Loucy (cell line): ENCODE measurements around the gene UBE2QL1.

Experiments used
- EZH2phosphoT487 ChIP-seq: fragments of 200-600 bp; IDR thresholded peaks from 2 replicates; pipeline ENCODE4 v1.6.1; 2018; ENCODE audit warnings: antibody characterized with exemption, mild to moderate bottlenecking, moderate library complexity, borderline replicate concordance
- TF ChIP-seq, protein P1 (sequence below): fragments of 200-600 bp; sonication (generic); conservative IDR thresholded peaks from 2 replicates; pipeline ENCODE4 v1.5.1; 2014; ENCODE audit warnings: mild to moderate bottlenecking, antibody characterized with exemption, low read length

DNA sequence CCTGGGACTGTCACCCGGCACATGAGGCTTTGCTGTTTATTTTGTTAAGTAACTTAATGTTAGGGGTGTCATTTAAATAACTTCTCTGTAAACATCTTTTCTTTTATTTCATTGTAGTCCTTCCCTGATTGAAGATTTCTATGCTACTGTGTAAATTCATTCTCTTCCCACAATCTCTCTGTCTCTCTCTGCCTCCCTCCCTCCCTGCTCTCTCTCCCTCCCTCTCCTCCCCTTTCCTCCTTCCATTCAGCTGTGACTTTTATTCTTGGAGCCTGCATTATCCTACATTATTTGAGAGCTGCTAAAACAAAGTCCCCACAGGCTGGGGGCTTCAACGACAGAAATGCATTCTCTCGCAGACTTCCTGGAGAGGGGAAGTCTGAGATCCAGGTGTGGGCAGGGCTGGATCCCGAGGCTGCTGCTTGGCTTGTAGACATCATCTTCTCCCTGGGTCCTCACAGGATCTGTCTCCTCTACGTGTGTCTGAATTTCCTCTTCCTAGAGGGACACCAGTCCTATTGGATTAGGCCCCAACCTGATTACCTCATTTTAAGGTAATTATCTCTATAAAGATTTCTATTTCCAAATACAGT is 18.4 kb downstream of the UBE2QL1 start:
- TF ChIP-seq, protein P1, sequence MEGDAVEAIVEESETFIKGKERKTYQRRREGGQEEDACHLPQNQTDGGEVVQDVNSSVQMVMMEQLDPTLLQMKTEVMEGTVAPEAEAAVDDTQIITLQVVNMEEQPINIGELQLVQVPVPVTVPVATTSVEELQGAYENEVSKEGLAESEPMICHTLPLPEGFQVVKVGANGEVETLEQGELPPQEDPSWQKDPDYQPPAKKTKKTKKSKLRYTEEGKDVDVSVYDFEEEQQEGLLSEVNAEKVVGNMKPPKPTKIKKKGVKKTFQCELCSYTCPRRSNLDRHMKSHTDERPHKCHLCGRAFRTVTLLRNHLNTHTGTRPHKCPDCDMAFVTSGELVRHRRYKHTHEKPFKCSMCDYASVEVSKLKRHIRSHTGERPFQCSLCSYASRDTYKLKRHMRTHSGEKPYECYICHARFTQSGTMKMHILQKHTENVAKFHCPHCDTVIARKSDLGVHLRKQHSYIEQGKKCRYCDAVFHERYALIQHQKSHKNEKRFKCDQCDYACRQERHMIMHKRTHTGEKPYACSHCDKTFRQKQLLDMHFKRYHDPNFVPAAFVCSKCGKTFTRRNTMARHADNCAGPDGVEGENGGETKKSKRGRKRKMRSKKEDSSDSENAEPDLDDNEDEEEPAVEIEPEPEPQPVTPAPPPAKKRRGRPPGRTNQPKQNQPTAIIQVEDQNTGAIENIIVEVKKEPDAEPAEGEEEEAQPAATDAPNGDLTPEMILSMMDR, result no peak
- no peak for TF ChIP-seq EZH2phosphoT487
